GM12878 (cell line): ENCODE measurements around the gene ENSA. TPM values are rescaled to one million over a fixed set of nuclear protein-coding genes. Genes with fewer than 3 reads are reported as not detected.

Source experiments
- BHLHE40 ChIP-seq, 2 experiments: fragments of 450-650 bp in 1 of 2; IDR thresholded peaks; 2 replicates each; pipeline ENCODE4 v1.6.1; 2011 to 2017; ENCODE audit warnings: low read depth in 2 of 2, borderline replicate concordance in 1 of 2, improper control_type of control experiment in 1 of 2, low read length in 1 of 2, mild to moderate bottlenecking in 1 of 2
- BRCA1 ChIP-seq: IDR thresholded peaks from 2 replicates; pipeline ENCODE4 v1.6.1; 2011; ENCODE audit warnings: low read depth, low read length, improper control_type of control experiment
- CHD1 ChIP-seq: IDR thresholded peaks from 2 replicates; pipeline ENCODE4 v1.6.1; 2012; ENCODE audit warnings: low read depth, low read length, improper control_type of control experiment
- CHD4 ChIP-seq: fragments of 200-600 bp; sonication (generic); IDR thresholded peaks from 2 replicates; pipeline ENCODE4 v1.6.1; 2016; ENCODE audit warnings: mild to moderate bottlenecking
- E2F4 ChIP-seq: IDR thresholded peaks from 2 replicates; pipeline ENCODE4 v1.6.1; 2012; ENCODE audit warnings: low read depth, low read length, improper control_type of control experiment
- FOXM1 ChIP-seq: IDR thresholded peaks from 2 replicates; pipeline ENCODE4 v1.6.1; 2012; ENCODE audit warnings: low read depth, mild to moderate bottlenecking, inconsistent platforms, low read length, moderate library complexity
- NKRF ChIP-seq: fragments of 450-650 bp; conservative IDR thresholded peaks from 2 replicates; pipeline ENCODE4 v1.6.1; 2017; ENCODE audit warnings: mild to moderate bottlenecking, moderate library complexity
- NRF1 ChIP-seq: conservative IDR thresholded peaks from 2 replicates; pipeline ENCODE4 v1.6.1; 2011; ENCODE audit warnings: mild to moderate bottlenecking, low read depth, low read length, improper control_type of control experiment
- POLR2AphosphoS5 ChIP-seq: IDR thresholded peaks from 2 replicates; pipeline ENCODE4 v1.6.1; 2011; ENCODE audit warnings: mild to moderate bottlenecking, low read length, inconsistent platforms
- RELA ChIP-seq: fragments of 450-650 bp; IDR thresholded peaks from 2 replicates; pipeline ENCODE4 v1.8.0; 2014; ENCODE audit warnings: borderline replicate concordance; ENCODE audit not compliant: partially characterized antibody
- SPI1 ChIP-seq: IDR thresholded peaks from 2 replicates; pipeline ENCODE4 v1.6.1; 2011; ENCODE audit warnings: low read depth, mild to moderate bottlenecking, low read length, moderate library complexity, borderline replicate concordance; ENCODE audit not compliant: insufficient read depth
- TAF1 ChIP-seq: IDR thresholded peaks from 2 replicates; pipeline ENCODE4 v1.6.1; 2011; ENCODE audit warnings: mild to moderate bottlenecking, low read depth, low read length, borderline replicate concordance
- TARDBP ChIP-seq: IDR thresholded peaks from 2 replicates; pipeline ENCODE4 v1.6.1; 2016; ENCODE audit warnings: borderline replicate concordance
- TBL1XR1 ChIP-seq: IDR thresholded peaks from 2 replicates; pipeline ENCODE4 v1.6.1; 2012; ENCODE audit warnings: low read depth, low read length, improper control_type of control experiment
- polyA plus RNA-seq, 11 experiments: library from polyadenylated mRNA; depleted of rRNA in 4 of 11; unstranded in 6 of 11; stranded (reverse) in 5 of 11; fragments of >200 nt; fragmentation: Nextera tagmentation in 4 of 11; fragmentation: Illumina TruSeq in 1 of 11; extraction: Ambion mirVana in 4 of 11; extraction: Trizol in 1 of 11; gene quantifications; 1 replicate in 1 of 11; 2 replicates in 10 of 11; pipeline versions ENCODE4 v1.2.1 to v1.2.3, GENCODE V29; 2011 to 2016; ENCODE audit warnings: inconsistent platforms in 2 of 11, missing spikeins in 2 of 11, low read depth in 1 of 11
- total RNA-seq, 4 experiments: library from RNA; depleted of rRNA in 3 of 4; stranded (reverse); fragments of >200 nt in 3 of 4; fragmentation: Illumina TruSeq in 1 of 4; extraction: Trizol in 1 of 4; gene quantifications; 2 replicates each; pipeline versions ENCODE4 v1.2.1 to v1.2.3, GENCODE V29; 2013 to 2021
- TF ChIP-seq, protein P1 (sequence below): fragments of 450-650 bp; IDR thresholded peaks from 2 replicates; pipeline ENCODE4 v1.6.1; 2018; ENCODE audit warnings: mild to moderate bottlenecking, low read depth, moderate library complexity; ENCODE audit not compliant: partially characterized antibody
- TF ChIP-seq, protein P2 (sequence below): fragments of 450-650 bp; formaldehyde crosslinking; IDR thresholded peaks from 2 replicates; pipeline ENCODE4 v1.4.0; 2020; ENCODE audit warnings: mild to moderate bottlenecking, moderate library complexity
- TF ChIP-seq, protein P3 (sequence below): IDR thresholded peaks from 2 replicates; pipeline ENCODE4 v1.6.1; 2012; ENCODE audit warnings: low read length, inconsistent platforms

ENSA gene
- total and polyA plus RNA-seq, 10 of the 15 experiments (the other 5 are each of a cell fraction or from before 2014, with no cell fraction given), result 56.1 to 605 (median 143) TPM

- TF ChIP-seq, protein P1, sequence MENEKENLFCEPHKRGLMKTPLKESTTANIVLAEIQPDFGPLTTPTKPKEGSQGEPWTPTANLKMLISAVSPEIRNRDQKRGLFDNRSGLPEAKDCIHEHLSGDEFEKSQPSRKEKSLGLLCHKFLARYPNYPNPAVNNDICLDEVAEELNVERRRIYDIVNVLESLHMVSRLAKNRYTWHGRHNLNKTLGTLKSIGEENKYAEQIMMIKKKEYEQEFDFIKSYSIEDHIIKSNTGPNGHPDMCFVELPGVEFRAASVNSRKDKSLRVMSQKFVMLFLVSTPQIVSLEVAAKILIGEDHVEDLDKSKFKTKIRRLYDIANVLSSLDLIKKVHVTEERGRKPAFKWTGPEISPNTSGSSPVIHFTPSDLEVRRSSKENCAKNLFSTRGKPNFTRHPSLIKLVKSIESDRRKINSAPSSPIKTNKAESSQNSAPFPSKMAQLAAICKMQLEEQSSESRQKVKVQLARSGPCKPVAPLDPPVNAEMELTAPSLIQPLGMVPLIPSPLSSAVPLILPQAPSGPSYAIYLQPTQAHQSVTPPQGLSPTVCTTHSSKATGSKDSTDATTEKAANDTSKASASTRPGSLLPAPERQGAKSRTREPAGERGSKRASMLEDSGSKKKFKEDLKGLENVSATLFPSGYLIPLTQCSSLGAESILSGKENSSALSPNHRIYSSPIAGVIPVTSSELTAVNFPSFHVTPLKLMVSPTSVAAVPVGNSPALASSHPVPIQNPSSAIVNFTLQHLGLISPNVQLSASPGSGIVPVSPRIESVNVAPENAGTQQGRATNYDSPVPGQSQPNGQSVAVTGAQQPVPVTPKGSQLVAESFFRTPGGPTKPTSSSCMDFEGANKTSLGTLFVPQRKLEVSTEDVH, result peak; percentile 60
- TF ChIP-seq, protein P2, sequence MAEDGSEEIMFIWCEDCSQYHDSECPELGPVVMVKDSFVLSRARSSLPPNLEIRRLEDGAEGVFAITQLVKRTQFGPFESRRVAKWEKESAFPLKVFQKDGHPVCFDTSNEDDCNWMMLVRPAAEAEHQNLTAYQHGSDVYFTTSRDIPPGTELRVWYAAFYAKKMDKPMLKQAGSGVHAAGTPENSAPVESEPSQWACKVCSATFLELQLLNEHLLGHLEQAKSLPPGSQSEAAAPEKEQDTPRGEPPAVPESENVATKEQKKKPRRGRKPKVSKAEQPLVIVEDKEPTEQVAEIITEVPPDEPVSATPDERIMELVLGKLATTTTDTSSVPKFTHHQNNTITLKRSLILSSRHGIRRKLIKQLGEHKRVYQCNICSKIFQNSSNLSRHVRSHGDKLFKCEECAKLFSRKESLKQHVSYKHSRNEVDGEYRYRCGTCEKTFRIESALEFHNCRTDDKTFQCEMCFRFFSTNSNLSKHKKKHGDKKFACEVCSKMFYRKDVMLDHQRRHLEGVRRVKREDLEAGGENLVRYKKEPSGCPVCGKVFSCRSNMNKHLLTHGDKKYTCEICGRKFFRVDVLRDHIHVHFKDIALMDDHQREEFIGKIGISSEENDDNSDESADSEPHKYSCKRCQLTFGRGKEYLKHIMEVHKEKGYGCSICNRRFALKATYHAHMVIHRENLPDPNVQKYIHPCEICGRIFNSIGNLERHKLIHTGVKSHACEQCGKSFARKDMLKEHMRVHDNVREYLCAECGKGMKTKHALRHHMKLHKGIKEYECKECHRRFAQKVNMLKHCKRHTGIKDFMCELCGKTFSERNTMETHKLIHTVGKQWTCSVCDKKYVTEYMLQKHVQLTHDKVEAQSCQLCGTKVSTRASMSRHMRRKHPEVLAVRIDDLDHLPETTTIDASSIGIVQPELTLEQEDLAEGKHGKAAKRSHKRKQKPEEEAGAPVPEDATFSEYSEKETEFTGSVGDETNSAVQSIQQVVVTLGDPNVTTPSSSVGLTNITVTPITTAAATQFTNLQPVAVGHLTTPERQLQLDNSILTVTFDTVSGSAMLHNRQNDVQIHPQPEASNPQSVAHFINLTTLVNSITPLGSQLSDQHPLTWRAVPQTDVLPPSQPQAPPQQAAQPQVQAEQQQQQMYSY, result no peak
- peak in 1 of 2 experiments; percentile 67; a peak in 2 of 4 replicates for TF ChIP-seq BHLHE40 (IDR thresholded peaks at IDR 0.05; ENCODE audit: borderline replicate concordance in 1 of 2, low read depth in 2 of 2, low read length in 1 of 2)
- 0 out of 2 replicates have a peak, but pooled peaks have one; percentile 13 for TF ChIP-seq TBL1XR1
- TF ChIP-seq, protein P3, sequence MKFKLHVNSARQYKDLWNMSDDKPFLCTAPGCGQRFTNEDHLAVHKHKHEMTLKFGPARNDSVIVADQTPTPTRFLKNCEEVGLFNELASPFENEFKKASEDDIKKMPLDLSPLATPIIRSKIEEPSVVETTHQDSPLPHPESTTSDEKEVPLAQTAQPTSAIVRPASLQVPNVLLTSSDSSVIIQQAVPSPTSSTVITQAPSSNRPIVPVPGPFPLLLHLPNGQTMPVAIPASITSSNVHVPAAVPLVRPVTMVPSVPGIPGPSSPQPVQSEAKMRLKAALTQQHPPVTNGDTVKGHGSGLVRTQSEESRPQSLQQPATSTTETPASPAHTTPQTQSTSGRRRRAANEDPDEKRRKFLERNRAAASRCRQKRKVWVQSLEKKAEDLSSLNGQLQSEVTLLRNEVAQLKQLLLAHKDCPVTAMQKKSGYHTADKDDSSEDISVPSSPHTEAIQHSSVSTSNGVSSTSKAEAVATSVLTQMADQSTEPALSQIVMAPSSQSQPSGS, result peak; percentile 90
- no peak for TF ChIP-seq POLR2AphosphoS5
- TF ChIP-seq FOXM1, result peak; percentile 81; the same call in 1 of the 2 replicates
- TF ChIP-seq E2F4, result no peak
- no peak for TF ChIP-seq RELA
- TF ChIP-seq TAF1, result no peak
- TF ChIP-seq NKRF, result no peak
- TF ChIP-seq NRF1, result no peak
- peak; percentile 90 for TF ChIP-seq SPI1
- no peak for TF ChIP-seq BRCA1
- no peak for TF ChIP-seq CHD1
- no peak for TF ChIP-seq CHD4
- no peak for TF ChIP-seq TARDBP
Measured at GRCh38 chr1:150613061-150613920, 16.1 kb downstream of the ENSA start (continued).
